Body of pancreas (tissue), 4 donors: ENCODE measurements around the gene SURF1. TPM values are rescaled to one million over a fixed set of nuclear protein-coding genes. Genes with fewer than 3 reads are reported as not detected.
"Not testable (repeated sequence)": the region's sequence is repeated elsewhere in the genome, so short reads cannot be mapped to it uniquely, and the experiment has no call there.

Experiments
- ATAC-seq: fragments of 150-250 bp; one replicate; pipeline ENCODE4 v1.9.1; 2016
- DNase-seq, 4 donors: peaks; one replicate each; pipeline ENCODE4 v3.0.0-alpha.2; 2019
- H3K27ac ChIP-seq, 4 donors: fragments of 200-600 bp; sonication (generic); 1 replicate in 3 of 4; 2 replicates in 1 of 4; pipeline versions ENCODE4 v1.5.1 to v1.6.1; 2016 to 2019; ENCODE audit warnings: mild to moderate bottlenecking in 1 of 4, mixed read lengths in 1 of 4, moderate library complexity in 1 of 4
- H3K27me3 ChIP-seq, 2 donors: fragments of 200-600 bp; sonication (generic); one replicate each; pipeline ENCODE4 v1.6.0; 2016; ENCODE audit warnings: mild to moderate bottlenecking in 1 of 2
- H3K36me3 ChIP-seq, 2 donors: fragments of 200-600 bp; sonication (generic); replicated peaks in 1 of 2; 2 replicates each; pipeline ENCODE4 v1.5.1; 2016; ENCODE audit warnings: low read depth in 2 of 2; ENCODE audit not compliant: insufficient read depth in 1 of 2
- H3K4me1 ChIP-seq: fragments of 200-600 bp; sonication (generic); one replicate; pipeline ENCODE4 v1.6.0; 2016
- H3K4me3 ChIP-seq, 2 donors: fragments of 200-600 bp; sonication (generic); 1 replicate in 1 of 2; 2 replicates in 1 of 2; pipeline ENCODE4 v1.5.1; 2016 to 2019
- H3K9me3 ChIP-seq, 3 donors: fragments of 200-600 bp; sonication (generic); 1 replicate in 2 of 3; 2 replicates in 1 of 3; pipeline ENCODE4 v1.5.1; 2016
- CTCF ChIP-seq, 7 experiments: fragments of 450-650 bp in 4 of 7; fragments of 200-600 bp in 3 of 7; sonication (generic) in 3 of 7; IDR thresholded peaks; one replicate each; pipeline ENCODE4 v1.5.1; 2016 to 2019; ENCODE audit warnings: antibody characterized with exemption in 7 of 7
- POLR2A ChIP-seq, 3 donors: fragments of 450-650 bp; IDR thresholded peaks; one replicate each; pipeline ENCODE4 v1.6.1; 2016; ENCODE audit warnings: antibody characterized with exemption in 3 of 3, mild to moderate bottlenecking in 2 of 3
- WGBS, 2 donors: methylation state at CpG; one replicate each; pipeline ENCODE4 v1.1.5; 2017; 5-methylcytosine and 5-hydroxymethylcytosine counted together
- intact Hi-C: fragments of 100-400 bp; cut with DNase I; formaldehyde crosslinking; loops from one replicate; pipeline ENCODE4 v1.15.1; 2023
- total RNA-seq, 2 donors: library from RNA; depleted of rRNA; stranded (reverse); fragments of >200 nt; gene quantifications; one replicate each; pipeline ENCODE4 v1.1.0, GENCODE V29; 2016

SURF1 gene
- total RNA-seq, 2 donors from 2014 or later = 31.0 to 43.1 TPM

GRCh38 chr9:133340916-133341315 is 15.4 kb downstream of the SURF1 start:
- H3K4me1 ChIP-seq = peaks cover 8% of the 10 kb centered on the region
- no peak for TF ChIP-seq CTCF (IDR thresholded peaks at IDR 0.05)
- TF ChIP-seq POLR2A (IDR thresholded peaks at IDR 0.05) = no peak
- no peak for ATAC-seq
- no peaks in the 10 kb centered on the region for H3K36me3 ChIP-seq
- no peaks in the 10 kb centered on the region for H3K9me3 ChIP-seq
- no peak overlapping the region for H3K4me3 ChIP-seq
- 83 to 86% methylated on average over 7 to 13 of the region's 13 CpGs for WGBS, 2 donors
- H3K27me3 ChIP-seq = no peaks in the 10 kb centered on the region
- DNase-seq = no peak
- no peak overlapping the region for H3K27ac ChIP-seq
- intact Hi-C loops = no loop called here

GRCh38 chr9:133340256-133340655 is 16.0 kb downstream of the SURF1 start:
- Histone ChIP-seq H3K4me3 (no peak overlapping the region), H3K36me3 (no peaks in the 10 kb centered on the region), H3K27ac (no peak overlapping the region), H3K27me3 (no peaks in the 10 kb centered on the region), H3K4me1 (peaks cover 9% of the 10 kb centered on the region), H3K9me3 (no peaks in the 10 kb centered on the region)
- ATAC-seq (no peak), DNase-seq (no peak)
- TF ChIP-seq CTCF (IDR thresholded peaks at IDR 0.05) (no peak), POLR2A (IDR thresholded peaks at IDR 0.05) (no peak)
- WGBS, 2 donors = 71 to 94% methylated on average over 3 of the region's 3 CpGs
- intact Hi-C loops = no loop called here

- TF ChIP-seq CTCF (IDR thresholded peaks at IDR 0.05) (no peak), POLR2A (IDR thresholded peaks at IDR 0.05) (no peak)
- H3K27me3 ChIP-seq = no peaks in the 10 kb centered on the region
- no peak overlapping the region for H3K4me3 ChIP-seq
- intact Hi-C loops = loop anchor here (10.0 kb wide), 2 partner anchors 145 to 305 kb away; partner anchors contain the start of gene GTF3C5
- H3K4me1 ChIP-seq = peaks cover 15% of the 10 kb centered on the region
- no peaks in the 10 kb centered on the region for H3K9me3 ChIP-seq
- ATAC-seq (no peak), DNase-seq (no peak)
- H3K27ac ChIP-seq = no peak overlapping the region
- no peaks in the 10 kb centered on the region for H3K36me3 ChIP-seq
- 50 to 60% methylated on average over 5 of the region's 5 CpGs for WGBS, 2 donors
These were observed 16.6 kb downstream of the SURF1 start for GRCh38 chr9:133339641-133340040.

GRCh38 chr9:133335924-133336811 is 20.1 kb downstream of the SURF1 start, which contains the start of gene SURF6:
Gene SURF6 (minus strand): TSS chr9:133336188. CDS start chr9:133336132, 56 bp downstream.
- WGBS, 2 donors = 3% methylated on average over 26 to 70 of the region's 70 CpGs
- peaks cover 24% of the 10 kb centered on the region for H3K4me1 ChIP-seq
- intact Hi-C loops = loop anchor here (10.0 kb wide), 2 partner anchors 149 to 301 kb away; partner anchors contain the start of gene GTF3C5
- H3K27me3 ChIP-seq = no peaks in the 10 kb centered on the region
- DNase-seq = peak; percentile 88 to 92 (median 91)
- H3K36me3 ChIP-seq = peaks cover 23 to 27% of the 10 kb centered on the region in 2 donors
- no peaks in the 10 kb centered on the region for H3K9me3 ChIP-seq
- peak; percentile 98 for ATAC-seq
- peak within 1 kb of the TSS; percentile 2 to 79 (median 66) for H3K27ac ChIP-seq
- TF ChIP-seq CTCF (IDR thresholded peaks at IDR 0.05) (peak in 3 of 7 experiments; percentile 4 to 37 (median 31)), POLR2A (IDR thresholded peaks at IDR 0.05) (peak; percentile 50 to 69 (median 66))
- H3K4me3 ChIP-seq = peak within 1 kb of the TSS; percentile 91 to 99

GRCh38 chr9:133334888-133335287 is 21.4 kb downstream of the SURF1 start:
- Histone ChIP-seq H3K4me3 (peak overlapping the region; percentile 91 to 99), H3K4me1 (peaks cover 24% of the 10 kb centered on the region), H3K36me3 (peaks cover 24 to 27% of the 10 kb centered on the region in 2 donors)
- not testable (repeated sequence) for H3K9me3 ChIP-seq, H3K27ac ChIP-seq, ATAC-seq, H3K27me3 ChIP-seq
- peak in 1 of 4 donors; percentile 1 for DNase-seq
- 70 to 71% methylated on average over 11 of the region's 11 CpGs for WGBS, 2 donors
- intact Hi-C loops = loop anchor here (10.0 kb wide), 2 partner anchors 150 to 300 kb away; partner anchors contain the start of gene GTF3C5
